Loucy (cell line): Measurements from ENCODE around the gene SH3RF1.

Source experiments
- H2AFZ ChIP-seq: fragments of 200-600 bp; sonication (generic); 2 replicates; pipeline ENCODE4 v1.6.0; 2016; ENCODE audit warnings: antibody characterized with exemption, mild to moderate bottlenecking, low read length, moderate library complexity
- H3F3A ChIP-seq: fragments of 200-600 bp; 2 replicates; pipeline ENCODE4 v1.6.0; 2016; ENCODE audit warnings: antibody characterized with exemption, low read depth, mild to moderate bottlenecking
- H3K27me3 ChIP-seq: fragments of 200-600 bp; sonication (generic); 2 replicates; pipeline ENCODE4 v1.6.1; 2014; ENCODE audit warnings: low read length, mild to moderate bottlenecking; ENCODE audit not compliant: insufficient read depth, poor library complexity, severe bottlenecking
- H3K36me3 ChIP-seq: fragments of 200-600 bp; sonication (generic); 2 replicates; pipeline ENCODE4 v1.6.1; 2016; ENCODE audit warnings: low read length; ENCODE audit not compliant: insufficient read depth
- H3K4me1 ChIP-seq: fragments of 200-600 bp; sonication (generic); 2 replicates; pipeline ENCODE4 v1.5.1; 2014; ENCODE audit warnings: low read length, mild to moderate bottlenecking; ENCODE audit not compliant: insufficient read depth, poor library complexity, severe bottlenecking
- H3K4me2 ChIP-seq: fragments of 200-600 bp; sonication (generic); 2 replicates; pipeline ENCODE4 v1.6.0; 2014; ENCODE audit warnings: antibody characterized with exemption, low read length, low read depth, mild to moderate bottlenecking; ENCODE audit not compliant: poor library complexity, severe bottlenecking
- H3K4me3 ChIP-seq: fragments of 200-600 bp; sonication (generic); 2 replicates; pipeline ENCODE4 v1.5.1; 2014; ENCODE audit warnings: low read length, mild to moderate bottlenecking, mixed read lengths; ENCODE audit not compliant: poor library complexity, severe bottlenecking
- H3K79me2 ChIP-seq: fragments of 200-600 bp; sonication (generic); 2 replicates; pipeline ENCODE4 v1.6.1; 2014; ENCODE audit warnings: low read length; ENCODE audit not compliant: insufficient read depth
- H3K9ac ChIP-seq: fragments of 200-600 bp; sonication (generic); 2 replicates; pipeline ENCODE4 v1.6.0; 2014; ENCODE audit warnings: mild to moderate bottlenecking, low read depth, low read length, moderate library complexity; ENCODE audit not compliant: poor library complexity, severe bottlenecking
- H3K9me2 ChIP-seq: fragments of 200-600 bp; sonication (generic); replicated peaks from 2 replicates; pipeline ENCODE4 v1.6.1; 2016; ENCODE audit warnings: low read depth, low read length, mixed read lengths
- H3K9me3 ChIP-seq: fragments of 200-600 bp; sonication (generic); 2 replicates; pipeline ENCODE4 v1.6.1; 2014; ENCODE audit warnings: mild to moderate bottlenecking, antibody characterized with exemption, low read length, low read depth; ENCODE audit not compliant: insufficient read depth
- H4K20me1 ChIP-seq: fragments of 200-600 bp; sonication (generic); 2 replicates; pipeline ENCODE4 v1.6.0; 2014; ENCODE audit warnings: antibody characterized with exemption, low read length, mild to moderate bottlenecking; ENCODE audit not compliant: insufficient read depth, poor library complexity, severe bottlenecking
- EZH2phosphoT487 ChIP-seq: fragments of 200-600 bp; IDR thresholded peaks from 2 replicates; pipeline ENCODE4 v1.6.1; 2018; ENCODE audit warnings: antibody characterized with exemption, mild to moderate bottlenecking, moderate library complexity, borderline replicate concordance
- TF ChIP-seq, protein P1 (sequence below): fragments of 200-600 bp; sonication (generic); conservative IDR thresholded peaks from 2 replicates; pipeline ENCODE4 v1.5.1; 2014; ENCODE audit warnings: mild to moderate bottlenecking, antibody characterized with exemption, low read length

Gene SH3RF1

DNA sequence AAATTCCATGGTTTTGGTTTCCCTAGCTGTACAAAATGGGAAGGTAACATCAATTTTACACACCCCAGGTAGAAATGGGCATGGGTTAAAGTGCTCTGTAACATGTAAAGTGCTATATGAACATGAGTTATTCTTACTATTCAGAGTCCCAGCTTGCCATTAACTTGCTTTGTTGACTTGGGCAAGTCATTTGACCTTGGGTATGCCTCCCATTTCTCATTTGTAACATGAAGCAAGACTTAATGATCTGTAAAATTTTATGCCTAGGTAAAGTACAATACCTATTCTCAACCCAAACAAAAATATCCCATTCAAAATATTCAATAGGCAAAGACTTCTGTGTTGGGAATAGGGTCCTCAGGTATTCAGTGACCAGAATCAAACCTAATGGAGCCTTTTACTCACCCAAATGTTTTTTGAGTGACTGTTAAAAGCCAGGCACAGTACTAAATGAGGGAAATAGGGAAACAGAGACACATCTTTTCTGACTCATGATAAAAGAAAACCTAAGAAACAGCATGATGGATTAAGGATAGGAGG is 126.6 kb downstream of the SH3RF1 start:
- no peaks in the 10 kb centered on the region for H3K27me3 ChIP-seq
- no peaks in the 10 kb centered on the region for H4K20me1 ChIP-seq
- H3K4me2 ChIP-seq, result no peak overlapping the region
- no peak for TF ChIP-seq EZH2phosphoT487
- TF ChIP-seq, protein P1, sequence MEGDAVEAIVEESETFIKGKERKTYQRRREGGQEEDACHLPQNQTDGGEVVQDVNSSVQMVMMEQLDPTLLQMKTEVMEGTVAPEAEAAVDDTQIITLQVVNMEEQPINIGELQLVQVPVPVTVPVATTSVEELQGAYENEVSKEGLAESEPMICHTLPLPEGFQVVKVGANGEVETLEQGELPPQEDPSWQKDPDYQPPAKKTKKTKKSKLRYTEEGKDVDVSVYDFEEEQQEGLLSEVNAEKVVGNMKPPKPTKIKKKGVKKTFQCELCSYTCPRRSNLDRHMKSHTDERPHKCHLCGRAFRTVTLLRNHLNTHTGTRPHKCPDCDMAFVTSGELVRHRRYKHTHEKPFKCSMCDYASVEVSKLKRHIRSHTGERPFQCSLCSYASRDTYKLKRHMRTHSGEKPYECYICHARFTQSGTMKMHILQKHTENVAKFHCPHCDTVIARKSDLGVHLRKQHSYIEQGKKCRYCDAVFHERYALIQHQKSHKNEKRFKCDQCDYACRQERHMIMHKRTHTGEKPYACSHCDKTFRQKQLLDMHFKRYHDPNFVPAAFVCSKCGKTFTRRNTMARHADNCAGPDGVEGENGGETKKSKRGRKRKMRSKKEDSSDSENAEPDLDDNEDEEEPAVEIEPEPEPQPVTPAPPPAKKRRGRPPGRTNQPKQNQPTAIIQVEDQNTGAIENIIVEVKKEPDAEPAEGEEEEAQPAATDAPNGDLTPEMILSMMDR, result no peak
- H3K9me2 ChIP-seq, result no peaks in the 10 kb centered on the region
- no peaks in the 10 kb centered on the region for H3K9me3 ChIP-seq
- no peaks in the 10 kb centered on the region for H3K79me2 ChIP-seq
- no peak overlapping the region for H3K9ac ChIP-seq
- H3K4me3 ChIP-seq, result no peak overlapping the region
- no peaks in the 10 kb centered on the region for H3K36me3 ChIP-seq
- H3F3A ChIP-seq, result no peaks in the 10 kb centered on the region
- H2AFZ ChIP-seq, result no peak overlapping the region
- H3K4me1 ChIP-seq, result no peaks in the 10 kb centered on the region

DNA sequence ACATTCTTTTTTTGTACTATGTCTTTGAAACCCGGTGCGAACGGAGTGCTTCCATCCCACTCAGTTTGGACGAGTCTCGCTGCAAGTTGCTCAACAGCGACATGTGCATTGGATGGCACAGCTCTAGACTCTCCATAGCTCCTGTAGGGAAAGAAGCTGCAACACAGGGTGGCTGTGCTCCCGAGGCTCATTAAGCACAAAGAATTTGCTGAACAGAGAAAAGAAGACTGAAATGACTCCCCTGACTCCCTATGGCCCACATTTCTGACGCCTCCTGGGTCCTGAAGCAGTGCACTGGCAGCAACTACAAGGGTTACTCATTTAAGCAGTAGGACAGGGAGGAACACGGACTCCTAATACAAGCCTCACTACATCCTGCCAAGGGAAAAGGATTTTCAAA is 127.4 kb downstream of the SH3RF1 start:
- Histone ChIP-seq H3F3A (no peaks in the 10 kb centered on the region), H3K27me3 (no peaks in the 10 kb centered on the region), H3K36me3 (no peaks in the 10 kb centered on the region), H3K9me2 (no peaks in the 10 kb centered on the region), H3K9me3 (no peaks in the 10 kb centered on the region), H3K4me1 (no peaks in the 10 kb centered on the region), H3K4me3 (no peak overlapping the region), H2AFZ (no peak overlapping the region), H4K20me1 (no peaks in the 10 kb centered on the region), H3K79me2 (no peaks in the 10 kb centered on the region), H3K9ac (no peak overlapping the region), H3K4me2 (no peak overlapping the region)
- no peak for TF ChIP-seq EZH2phosphoT487
- TF ChIP-seq, protein P1, result no peak

DNA sequence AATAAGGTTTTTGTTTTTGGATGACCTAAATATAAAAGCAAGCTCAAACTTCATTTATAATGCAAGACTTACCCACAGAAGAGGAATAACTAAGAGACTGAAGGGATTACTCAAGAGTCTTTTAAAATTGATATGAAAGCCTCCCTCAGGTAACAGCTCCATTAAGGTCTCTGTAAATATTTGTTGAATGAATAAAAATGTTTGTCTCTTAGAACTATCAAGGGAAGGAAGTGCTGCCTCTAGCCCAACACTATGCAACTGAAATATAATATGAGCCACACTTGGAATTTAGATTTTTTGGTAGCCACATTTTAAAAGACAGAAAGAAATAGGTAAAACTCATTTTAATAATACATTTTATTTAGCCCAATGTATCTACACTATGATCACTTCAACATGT is 127.8 kb downstream of the SH3RF1 start:
- H3K9me3 ChIP-seq, result no peaks in the 10 kb centered on the region
- no peaks in the 10 kb centered on the region for H3K27me3 ChIP-seq
- no peak overlapping the region for H3K4me3 ChIP-seq
- H3K9me2 ChIP-seq, result no peaks in the 10 kb centered on the region
- H2AFZ ChIP-seq, result no peak overlapping the region
- H3F3A ChIP-seq, result no peaks in the 10 kb centered on the region
- H3K9ac ChIP-seq, result no peak overlapping the region
- H3K4me1 ChIP-seq, result no peaks in the 10 kb centered on the region
- H3K36me3 ChIP-seq, result no peaks in the 10 kb centered on the region
- TF ChIP-seq, protein P1, result no peak
- TF ChIP-seq EZH2phosphoT487, result no peak
- no peaks in the 10 kb centered on the region for H3K79me2 ChIP-seq
- no peaks in the 10 kb centered on the region for H4K20me1 ChIP-seq
- no peak overlapping the region for H3K4me2 ChIP-seq
